SK-N-SH (cell line): Measurements from ENCODE around the gene TTC7B. TPM values are rescaled to one million over a fixed set of nuclear protein-coding genes. Genes with fewer than 3 reads are reported as not detected.
A peak's percentile ranks its signal among the peaks of the same experiment; 100 is the strongest.

Experiments
- CTCF ChIA-PET: fragments of 300-600, 350-600 bp; formaldehyde crosslinking; extraction: SDS; loops from one replicate; lab custom pipeline; 2021; lab: Yijun Ruan, JAX
- POLR2A ChIA-PET: fragments of 350-600 bp; sonication (Branson Sonifier 250); formaldehyde crosslinking; extraction: SDS; loops from one replicate; lab custom pipeline; 2020; ENCODE audit warnings: antibody characterized with exemption, inconsistent platforms; lab: Yijun Ruan, JAX
- DNase-seq: peaks from one replicate; pipeline ENCODE4 v3.0.0; 2012
- H2AFZ ChIP-seq: fragments of 200-600 bp; sonication (generic); 2 replicates; pipeline ENCODE4 v1.8.1; 2016; ENCODE audit warnings: antibody characterized with exemption, mild to moderate bottlenecking, low read depth
- H3F3A ChIP-seq: fragments of 200-600 bp; sonication (generic); replicated peaks from 2 replicates; pipeline ENCODE3; 2016; ENCODE audit warnings: antibody characterized with exemption, mild to moderate bottlenecking; ENCODE audit not compliant: insufficient read depth
- H3K27ac ChIP-seq, 2 experiments: fragments of 200-500 bp in 1 of 2; fragments of 200-600 bp in 1 of 2; sonication (Bioruptor generic) in 1 of 2; sonication (generic), shearing (Covaris generic) in 1 of 2; 2 replicates each; pipeline versions ENCODE4 v1.5.1 to v1.6.1; 2014 to 2016; ENCODE audit warnings: low read depth in 2 of 2, inconsistent platforms in 1 of 2, low read length in 1 of 2, mild to moderate bottlenecking in 1 of 2, mixed read lengths in 1 of 2
- H3K27me3 ChIP-seq: fragments of 200-600 bp; sonication (generic), shearing (Covaris generic); 2 replicates; pipeline ENCODE4 v1.6.1; 2016; ENCODE audit warnings: mixed run types; ENCODE audit not compliant: insufficient read depth
- H3K36me3 ChIP-seq, 2 experiments: fragments of 200-500 bp in 1 of 2; fragments of 200-600 bp in 1 of 2; sonication (Bioruptor generic) in 1 of 2; sonication (generic) in 1 of 2; replicated peaks in 1 of 2; 2 replicates each; pipeline versions ENCODE3 to v1.5.1; 2014 to 2016; ENCODE audit warnings: low read length in 1 of 2, mild to moderate bottlenecking in 1 of 2; ENCODE audit not compliant: insufficient read depth in 2 of 2, control insufficient read depth in 1 of 2
- H3K4me1 ChIP-seq, 2 experiments: fragments of 200-500 bp in 1 of 2; fragments of 200-600 bp in 1 of 2; sonication (Bioruptor generic) in 1 of 2; sonication (generic), shearing (Covaris generic) in 1 of 2; 2 replicates each; pipeline versions ENCODE4 v1.5.1 to v1.6.1; 2014 to 2016; ENCODE audit warnings: low read depth in 1 of 2, low read length in 1 of 2, mixed run types in 1 of 2; ENCODE audit not compliant: insufficient read depth in 2 of 2, control insufficient read depth in 1 of 2
- H3K4me2 ChIP-seq: fragments of 200-600 bp; sonication (generic), shearing (Covaris generic); 2 replicates; pipeline ENCODE4 v1.6.1; 2017; ENCODE audit warnings: mixed run types
- H3K4me3 ChIP-seq, 2 experiments: fragments of 200-500 bp in 1 of 2; fragments of 200-600 bp in 1 of 2; sonication (Bioruptor generic) in 1 of 2; sonication (generic), shearing (Covaris generic) in 1 of 2; 2 replicates each; pipeline versions ENCODE4 v1.5.1 to v1.8.1; 2014 to 2016; ENCODE audit warnings: low read depth in 2 of 2, inconsistent platforms in 1 of 2, low read length in 1 of 2, mild to moderate bottlenecking in 1 of 2, mixed read lengths in 1 of 2, moderate library complexity in 1 of 2
- H3K79me2 ChIP-seq: fragments of 200-600 bp; sonication (generic); 2 replicates; pipeline ENCODE4 v1.8.1; 2017; ENCODE audit warnings: mild to moderate bottlenecking; ENCODE audit not compliant: insufficient read depth
- H3K9ac ChIP-seq: fragments of 200-600 bp; sonication (generic); 2 replicates; pipeline ENCODE4 v1.6.1; 2017; ENCODE audit warnings: mixed run types
- H3K9me2 ChIP-seq: fragments of 200-600 bp; sonication (generic); 2 replicates; pipeline ENCODE4 v1.6.1; 2017; ENCODE audit warnings: mixed run types
- H3K9me3 ChIP-seq: fragments of 200-600 bp; sonication (generic); 2 replicates; pipeline ENCODE4 v1.6.1; 2017; ENCODE audit warnings: mixed run types, mild to moderate bottlenecking, moderate library complexity
- H4K20me1 ChIP-seq: fragments of 200-600 bp; sonication (generic); 2 replicates; pipeline ENCODE4 v1.6.1; 2017; ENCODE audit warnings: mild to moderate bottlenecking, mixed run types; ENCODE audit not compliant: insufficient read depth
- CHD2 ChIP-seq: fragments of 150-350 bp; IDR thresholded peaks from 2 replicates; pipeline ENCODE4 v1.6.1; 2018; ENCODE audit warnings: low read length; ENCODE audit not compliant: partially characterized antibody
- ELF1 ChIP-seq: IDR thresholded peaks from 2 replicates; pipeline ENCODE4 v1.4.0; 2012
- EP300 ChIP-seq, 2 experiments: IDR thresholded peaks; 2 replicates each; pipeline versions ENCODE4 v1.4.0 to v1.6.1; 2012; ENCODE audit warnings: borderline replicate concordance in 1 of 2, low read depth in 1 of 2, low read length in 1 of 2
- EZH2phosphoT487 ChIP-seq: fragments of 200-600 bp; sonication (generic); IDR thresholded peaks from 2 replicates; pipeline ENCODE4 v1.6.1; 2017; ENCODE audit warnings: low read depth, mixed run types, mild to moderate bottlenecking, antibody characterized with exemption, moderate library complexity, borderline replicate concordance
- FOSL2 ChIP-seq: IDR thresholded peaks from 2 replicates; pipeline ENCODE4 v1.4.0; 2012; ENCODE audit warnings: low read depth, mild to moderate bottlenecking, moderate library complexity, borderline replicate concordance
- FOXM1 ChIP-seq: IDR thresholded peaks from 2 replicates; pipeline ENCODE4 v1.4.0; 2012; ENCODE audit warnings: low read depth, mild to moderate bottlenecking
- GABPA ChIP-seq: IDR thresholded peaks from 2 replicates; pipeline ENCODE4 v1.4.0; 2012; ENCODE audit warnings: low read depth, mild to moderate bottlenecking
- JUND ChIP-seq: IDR thresholded peaks from 2 replicates; pipeline ENCODE4 v1.4.0; 2012
- MEF2A ChIP-seq: IDR thresholded peaks from 2 replicates; pipeline ENCODE4 v1.4.0; 2012; ENCODE audit warnings: low read depth, borderline replicate concordance
- NFIC ChIP-seq: IDR thresholded peaks from 2 replicates; pipeline ENCODE4 v1.4.0; 2012; ENCODE audit warnings: borderline replicate concordance
- NRF1 ChIP-seq: IDR thresholded peaks from 2 replicates; pipeline ENCODE4 v1.6.1; 2012; ENCODE audit warnings: low read depth, mild to moderate bottlenecking, low read length
- PBX3 ChIP-seq: IDR thresholded peaks from 2 replicates; pipeline ENCODE4; 2012
- RAD21 ChIP-seq: IDR thresholded peaks from 2 replicates; pipeline ENCODE4 v1.6.1; 2012; ENCODE audit warnings: mild to moderate bottlenecking, low read length
- RCOR1 ChIP-seq: fragments of 150-350 bp; IDR thresholded peaks from 2 replicates; pipeline ENCODE4 v1.6.1; 2017; ENCODE audit warnings: antibody characterized with exemption, low read length
- RXRA ChIP-seq: IDR thresholded peaks from 2 replicates; pipeline ENCODE4 v1.4.0; 2012; ENCODE audit warnings: low read depth, mild to moderate bottlenecking, borderline replicate concordance
- SIN3A ChIP-seq: IDR thresholded peaks from 2 replicates; pipeline ENCODE4 v1.6.1; 2012; ENCODE audit warnings: low read depth, mild to moderate bottlenecking, low read length, moderate library complexity, borderline replicate concordance
- SMC3 ChIP-seq: IDR thresholded peaks from 2 replicates; pipeline ENCODE4 v1.6.1; 2012; ENCODE audit warnings: low read depth, low read length, improper control_type of control experiment
- TCF12 ChIP-seq: IDR thresholded peaks from 2 replicates; pipeline ENCODE4 v1.4.0; 2012
- YY1 ChIP-seq: IDR thresholded peaks from 2 replicates; pipeline ENCODE4 v1.4.0; 2012; ENCODE audit warnings: low read depth, mild to moderate bottlenecking
- WGBS: methylation state at CpG from one replicate; pipeline ENCODE4 v1.1.6; 2017; ENCODE audit warnings: low lambda C conversion rate; 5-methylcytosine and 5-hydroxymethylcytosine counted together
- polyA plus RNA-seq, 3 experiments: library from polyadenylated mRNA; depleted of rRNA; stranded (reverse); fragments of >200 nt; gene quantifications; 2 replicates each; pipeline ENCODE4 v1.2.3, GENCODE V29; 2012
- TF ChIP-seq, protein P1 (sequence below): fragments of 150-350 bp; IDR thresholded peaks from 2 replicates; pipeline ENCODE4 v1.6.1; 2016; ENCODE audit warnings: mild to moderate bottlenecking, low read depth, low read length
- TF ChIP-seq, protein P2 (sequence below): IDR thresholded peaks from 2 replicates; pipeline ENCODE4 v1.4.0; 2012; ENCODE audit warnings: low read depth, borderline replicate concordance

TTC7B gene
- polyA plus RNA-seq, 1 of the 3 experiments (the other 2 are of a cell fraction), result 43.1 TPM

GRCh38 chr14:90658541-90658967 lies 157.7 kb downstream of the TTC7B start:
- no peak overlapping the region for H3K4me2 ChIP-seq
- TF ChIP-seq JUND, result no peak
- peak; percentile 59; the same call in 1 of the 2 replicates for TF ChIP-seq TCF12
- TF ChIP-seq EP300 (IDR thresholded peaks at IDR 0.05; ENCODE audit: borderline replicate concordance in 1 of 2, low read depth in 1 of 2, low read length in 1 of 2), result peak in 1 of 2 experiments; percentile 21; a peak in 1 of 4 replicates
- TF ChIP-seq PBX3, result peak; percentile 32; the same call in 1 of the 2 replicates
- no peak for TF ChIP-seq FOXM1
- peak; percentile 49; the same call in 1 of the 2 replicates for TF ChIP-seq FOSL2
- TF ChIP-seq GABPA, result no peak
- no peak for TF ChIP-seq SMC3
- CTCF ChIA-PET, result interaction anchor here (2.7 kb wide), 1 partner anchor 39 kb away, joined by 11 read pairs; no protein-coding TSS in a partner anchor
- no peaks in the 10 kb centered on the region for H4K20me1 ChIP-seq
- H3F3A ChIP-seq, result peaks cover 7% of the 10 kb centered on the region
- POLR2A ChIA-PET, result no interaction called here
- no peaks in the 10 kb centered on the region for H3K9me2 ChIP-seq
- WGBS, result 54% methylated on average over 8 of the region's 8 CpGs
- DNase-seq, result no peak
- H3K9me3 ChIP-seq, result no peaks in the 10 kb centered on the region
- peak overlapping the region in 1 of 2 experiments; percentile 48; a peak in 2 of 4 replicates for H3K27ac ChIP-seq
- no peak overlapping the region for H3K9ac ChIP-seq
- H3K4me3 ChIP-seq, result no peak overlapping the region
- H3K4me1 ChIP-seq, result peaks cover 6 to 21% of the 10 kb centered on the region in 2 experiments
- no peak overlapping the region for H2AFZ ChIP-seq
- H3K79me2 ChIP-seq, result no peaks in the 10 kb centered on the region
- no peaks in the 10 kb centered on the region for H3K27me3 ChIP-seq
- no peaks in the 10 kb centered on the region for H3K36me3 ChIP-seq

- no peak for DNase-seq
- peaks cover 7% of the 10 kb centered on the region for H3F3A ChIP-seq
- H3K9me3 ChIP-seq, result no peaks in the 10 kb centered on the region
- H4K20me1 ChIP-seq, result no peaks in the 10 kb centered on the region
- no peak overlapping the region for H3K4me2 ChIP-seq
- no peak overlapping the region for H3K4me3 ChIP-seq
- no peak overlapping the region for H3K9ac ChIP-seq
- no peaks in the 10 kb centered on the region for H3K27me3 ChIP-seq
- TF ChIP-seq RXRA (no peak), RCOR1 (no peak), ELF1 (no peak), TCF12 (no peak), NFIC (no peak), YY1 (no peak), SIN3A (no peak), SMC3 (no peak), CHD2 (no peak), RAD21 (no peak), NRF1 (no peak), EZH2phosphoT487 (no peak), PBX3 (no peak), MEF2A (no peak), EP300 (IDR thresholded peaks at IDR 0.05; ENCODE audit: borderline replicate concordance in 1 of 2, low read depth in 1 of 2, low read length in 1 of 2) (no peak)
- TF ChIP-seq, protein P1, sequence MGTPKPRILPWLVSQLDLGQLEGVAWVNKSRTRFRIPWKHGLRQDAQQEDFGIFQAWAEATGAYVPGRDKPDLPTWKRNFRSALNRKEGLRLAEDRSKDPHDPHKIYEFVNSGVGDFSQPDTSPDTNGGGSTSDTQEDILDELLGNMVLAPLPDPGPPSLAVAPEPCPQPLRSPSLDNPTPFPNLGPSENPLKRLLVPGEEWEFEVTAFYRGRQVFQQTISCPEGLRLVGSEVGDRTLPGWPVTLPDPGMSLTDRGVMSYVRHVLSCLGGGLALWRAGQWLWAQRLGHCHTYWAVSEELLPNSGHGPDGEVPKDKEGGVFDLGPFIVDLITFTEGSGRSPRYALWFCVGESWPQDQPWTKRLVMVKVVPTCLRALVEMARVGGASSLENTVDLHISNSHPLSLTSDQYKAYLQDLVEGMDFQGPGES, result no peak
- TF ChIP-seq, protein P2, sequence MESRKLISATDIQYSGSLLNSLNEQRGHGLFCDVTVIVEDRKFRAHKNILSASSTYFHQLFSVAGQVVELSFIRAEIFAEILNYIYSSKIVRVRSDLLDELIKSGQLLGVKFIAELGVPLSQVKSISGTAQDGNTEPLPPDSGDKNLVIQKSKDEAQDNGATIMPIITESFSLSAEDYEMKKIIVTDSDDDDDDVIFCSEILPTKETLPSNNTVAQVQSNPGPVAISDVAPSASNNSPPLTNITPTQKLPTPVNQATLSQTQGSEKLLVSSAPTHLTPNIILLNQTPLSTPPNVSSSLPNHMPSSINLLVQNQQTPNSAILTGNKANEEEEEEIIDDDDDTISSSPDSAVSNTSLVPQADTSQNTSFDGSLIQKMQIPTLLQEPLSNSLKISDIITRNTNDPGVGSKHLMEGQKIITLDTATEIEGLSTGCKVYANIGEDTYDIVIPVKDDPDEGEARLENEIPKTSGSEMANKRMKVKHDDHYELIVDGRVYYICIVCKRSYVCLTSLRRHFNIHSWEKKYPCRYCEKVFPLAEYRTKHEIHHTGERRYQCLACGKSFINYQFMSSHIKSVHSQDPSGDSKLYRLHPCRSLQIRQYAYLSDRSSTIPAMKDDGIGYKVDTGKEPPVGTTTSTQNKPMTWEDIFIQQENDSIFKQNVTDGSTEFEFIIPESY, result no peak
- ChIA-PET POLR2A (no interaction called here), CTCF (interaction anchor here (0.8 to 2.7 kb wide), 2 partner anchors 20 to 41 kb away, joined by 3 to 11 read pairs; no protein-coding TSS in a partner anchor)
- no peak overlapping the region for H2AFZ ChIP-seq
- H3K79me2 ChIP-seq, result no peaks in the 10 kb centered on the region
- H3K36me3 ChIP-seq, result peaks cover 0 to under 1% of the 10 kb centered on the region in 2 experiments
- H3K27ac ChIP-seq, result no peak overlapping the region
- peaks cover 6 to 21% of the 10 kb centered on the region in 2 experiments for H3K4me1 ChIP-seq
- H3K9me2 ChIP-seq, result no peaks in the 10 kb centered on the region
- 92% methylated on average over 12 of the region's 12 CpGs for WGBS
Measured at GRCh38 chr14:90656973-90657372, 159.3 kb downstream of the TTC7B start.
